ENCODE results near the gene RARG. TPM values are rescaled to one million over a fixed set of nuclear protein-coding genes. Genes with fewer than 3 reads are reported as not detected.

Gene RARG
- total and polyA plus RNA-seq, 7 donors = 3.7 to 10.8 (median 6.2) TPM

DNA sequence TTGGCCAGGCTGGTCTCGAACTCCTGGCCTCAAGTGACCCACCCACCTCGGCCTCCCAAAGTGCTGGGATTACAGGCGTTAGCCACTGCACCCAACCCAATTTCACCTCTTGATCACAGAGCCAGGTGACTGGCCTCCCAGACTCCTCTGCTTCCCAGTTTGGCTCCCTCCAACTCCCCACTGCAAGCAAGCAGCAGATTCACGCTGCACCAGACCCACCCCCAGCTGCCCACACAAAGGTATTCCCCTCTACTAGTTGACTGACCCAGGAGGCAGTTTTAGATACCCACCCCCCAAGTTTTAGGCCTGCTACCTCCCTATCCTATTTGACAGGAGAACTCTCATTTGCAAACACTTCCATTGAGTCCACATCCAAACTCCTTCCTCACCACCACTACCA is 5.2 kb downstream of the RARG start:
- intact Hi-C loops (cut with DNase I) = no loop called here
- Histone ChIP-seq H3K27me3 (ENCODE audit: insufficient read depth in 3 of 3, low read length in 2 of 3) (peaks cover 0 to 9% (median 1%) of the 10 kb centered on the region in 3 donors), H3K36me3 (ENCODE audit: insufficient read depth in 1 of 2, low read depth in 1 of 2) (no peaks in the 10 kb centered on the region), H3K27ac (no peak overlapping the region), H3K4me3 (no peak overlapping the region), H3K4me1 (peaks cover 19% of the 10 kb centered on the region), H3K9me3 (no peaks in the 10 kb centered on the region)
- ATAC-seq (no peak), DNase-seq (peak in 1 of 2 donors; percentile 14)
- TF ChIP-seq, protein P1, sequence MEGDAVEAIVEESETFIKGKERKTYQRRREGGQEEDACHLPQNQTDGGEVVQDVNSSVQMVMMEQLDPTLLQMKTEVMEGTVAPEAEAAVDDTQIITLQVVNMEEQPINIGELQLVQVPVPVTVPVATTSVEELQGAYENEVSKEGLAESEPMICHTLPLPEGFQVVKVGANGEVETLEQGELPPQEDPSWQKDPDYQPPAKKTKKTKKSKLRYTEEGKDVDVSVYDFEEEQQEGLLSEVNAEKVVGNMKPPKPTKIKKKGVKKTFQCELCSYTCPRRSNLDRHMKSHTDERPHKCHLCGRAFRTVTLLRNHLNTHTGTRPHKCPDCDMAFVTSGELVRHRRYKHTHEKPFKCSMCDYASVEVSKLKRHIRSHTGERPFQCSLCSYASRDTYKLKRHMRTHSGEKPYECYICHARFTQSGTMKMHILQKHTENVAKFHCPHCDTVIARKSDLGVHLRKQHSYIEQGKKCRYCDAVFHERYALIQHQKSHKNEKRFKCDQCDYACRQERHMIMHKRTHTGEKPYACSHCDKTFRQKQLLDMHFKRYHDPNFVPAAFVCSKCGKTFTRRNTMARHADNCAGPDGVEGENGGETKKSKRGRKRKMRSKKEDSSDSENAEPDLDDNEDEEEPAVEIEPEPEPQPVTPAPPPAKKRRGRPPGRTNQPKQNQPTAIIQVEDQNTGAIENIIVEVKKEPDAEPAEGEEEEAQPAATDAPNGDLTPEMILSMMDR (IDR thresholded peaks at IDR 0.05) = no peak
- WGBS, 3 donors = 93 to 96% (median 95%) methylated on average over 4 of the region's 4 CpGs

DNA sequence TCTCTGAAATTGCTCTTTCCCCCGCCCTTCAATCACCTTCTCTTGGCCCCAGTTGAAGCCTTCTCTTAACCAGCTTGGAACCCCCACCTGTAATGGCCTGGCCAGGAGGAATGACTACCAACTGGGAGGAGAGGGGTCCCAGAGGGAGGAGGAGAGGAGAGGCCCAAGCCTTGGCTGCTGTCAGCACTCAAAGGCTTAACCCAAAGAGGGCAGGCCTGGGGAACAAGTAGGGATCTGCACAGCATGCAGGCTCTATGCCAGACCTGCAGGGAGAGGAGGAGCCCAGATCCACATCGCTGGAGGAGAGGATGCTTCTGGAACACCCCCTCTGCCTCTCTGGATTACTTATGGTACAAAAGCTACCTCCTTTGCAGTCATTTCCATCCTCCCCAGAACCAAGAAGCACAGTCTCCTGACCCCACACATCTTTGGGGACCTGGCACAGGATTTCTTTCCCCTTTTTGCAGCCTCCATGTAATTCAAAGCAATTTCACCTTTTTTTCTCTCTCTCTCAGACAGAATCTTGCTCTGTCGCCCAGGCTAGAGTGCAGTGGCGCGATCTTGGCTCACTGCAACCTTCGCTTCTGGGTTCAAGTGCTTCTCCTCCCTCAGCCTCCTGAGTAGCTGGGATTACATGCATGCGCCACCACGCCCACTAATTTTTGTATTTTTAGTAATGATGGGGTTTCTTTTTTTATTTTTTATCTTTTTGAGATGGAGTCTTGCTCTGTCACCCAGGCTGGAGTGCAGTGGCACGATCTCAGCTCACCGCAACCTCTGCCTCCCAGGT is 6.2 kb downstream of the RARG start:
- H3K9me3 ChIP-seq = no peaks in the 10 kb centered on the region
- H3K4me1 ChIP-seq = peaks cover 19% of the 10 kb centered on the region

DNA sequence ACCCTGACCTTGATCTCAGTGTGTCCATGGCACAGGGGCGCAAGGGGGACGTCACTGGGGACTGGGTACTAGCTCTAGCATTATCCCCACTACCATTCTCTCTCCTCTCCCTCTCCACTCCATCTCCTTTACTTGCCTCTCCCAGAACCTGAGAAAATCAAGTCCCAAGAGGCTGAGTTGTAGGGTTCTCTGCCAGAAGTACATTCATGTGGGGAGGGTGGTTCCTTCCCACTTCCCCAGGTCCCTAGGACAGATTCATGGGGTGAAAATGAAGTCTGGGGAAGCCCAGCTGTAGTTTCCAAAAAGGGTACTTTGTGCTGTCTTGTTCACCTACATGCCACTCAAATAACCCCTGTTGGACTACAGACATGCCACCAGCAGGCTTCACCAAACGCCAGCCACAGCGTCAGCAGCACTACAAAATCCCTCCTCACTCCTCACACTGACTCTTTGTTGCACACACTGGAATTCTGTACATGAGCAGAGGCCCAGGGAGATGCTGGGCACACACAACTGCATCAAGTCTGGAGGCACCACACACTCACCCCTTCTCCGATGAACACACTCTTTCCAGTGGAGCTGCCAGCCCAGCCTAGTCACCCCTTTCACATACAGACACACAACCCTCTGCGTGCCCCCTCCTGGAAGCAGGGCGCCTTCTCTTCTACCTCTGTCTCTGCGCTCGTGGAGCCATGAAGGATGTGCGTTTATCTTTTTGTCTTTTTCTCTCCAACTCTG is 6.9 kb downstream of the RARG start:
- Histone ChIP-seq H3K4me1 (peaks cover 19% of the 10 kb centered on the region), H3K9me3 (no peaks in the 10 kb centered on the region), H3K27ac (no peak overlapping the region), H3K36me3 (ENCODE audit: insufficient read depth in 1 of 2, low read depth in 1 of 2) (no peaks in the 10 kb centered on the region), H3K27me3 (ENCODE audit: insufficient read depth in 3 of 3, low read length in 2 of 3) (no peaks in the 10 kb centered on the region), H3K4me3 (no peak overlapping the region)
- intact Hi-C loops (cut with DNase I) = loop anchor here in 1 of 2 donors (5.0 kb wide), 1 partner anchor 227 kb away; the partner anchor contains the start of gene PCBP2
- DNase-seq (peak in 1 of 2 donors; percentile 20), ATAC-seq (no peak)
- TF ChIP-seq, protein P1 (IDR thresholded peaks at IDR 0.05) = no peak
- whole genome bisulfite sequencing, 3 donors = 84 to 86% (median 86%) methylated on average over 10 of the region's 10 CpGs

More for the DNA sequence above, 6.2 kb downstream of the RARG start:
- WGBS, 3 donors = 87 to 91% (median 90%) methylated on average over 8 to 10 of the region's 10 CpGs
- TF ChIP-seq, protein P1 (IDR thresholded peaks at IDR 0.05) = no peak
- ATAC-seq = no peak
- intact Hi-C loops (cut with DNase I) = no loop called here
- H3K27ac ChIP-seq = no peak overlapping the region
- H3K27me3 ChIP-seq (ENCODE audit: insufficient read depth in 3 of 3, low read length in 2 of 3) = no peaks in the 10 kb centered on the region
- DNase-seq = peak in 1 of 2 donors; percentile 27
- H3K36me3 ChIP-seq (ENCODE audit: insufficient read depth in 1 of 2, low read depth in 1 of 2) = no peaks in the 10 kb centered on the region
- no peak overlapping the region for H3K4me3 ChIP-seq

DNA sequence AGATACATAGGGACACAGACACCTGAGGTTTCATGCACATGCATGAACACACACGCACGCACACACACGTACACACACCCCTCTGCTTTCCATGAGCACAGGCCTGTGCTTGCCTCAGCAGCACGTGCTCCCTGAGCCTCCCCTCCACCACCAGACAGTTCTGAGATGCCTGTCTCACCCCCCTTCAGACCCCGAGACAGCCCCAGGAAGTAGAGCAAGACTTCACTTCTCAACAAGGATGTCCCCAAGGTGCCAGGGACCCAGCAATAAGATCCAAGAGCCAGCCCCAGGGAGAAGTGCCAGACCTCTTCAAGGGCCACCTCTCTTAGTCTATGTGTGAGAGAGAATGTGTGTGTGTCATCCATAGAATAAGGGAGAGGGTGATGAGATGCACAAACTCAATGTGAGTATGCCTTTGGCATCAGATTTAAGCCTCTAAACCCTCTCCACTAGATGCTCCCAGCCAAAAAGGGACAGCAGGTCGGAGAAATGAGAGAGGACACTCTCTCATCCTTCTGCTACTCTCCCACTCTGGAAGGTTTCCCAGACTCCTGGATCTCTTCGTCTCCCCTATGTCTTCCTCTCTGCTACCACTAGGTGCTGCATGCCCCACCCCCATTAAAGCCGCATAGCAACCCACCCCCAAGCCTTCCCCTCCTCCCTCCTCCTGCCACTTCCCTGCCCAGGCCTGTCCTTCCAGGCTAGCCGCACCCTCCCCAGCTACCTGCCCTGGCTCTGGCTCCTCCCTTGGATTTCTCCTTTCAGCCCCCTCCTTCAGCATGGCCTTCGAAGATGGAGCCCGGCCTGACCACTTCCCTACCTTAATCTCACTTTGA is 7.7 kb downstream of the RARG start:
- TF ChIP-seq, protein P1 (IDR thresholded peaks at IDR 0.05) = no peak
- DNase-seq (peak in 1 of 2 donors; percentile 30), ATAC-seq (no peak)
- no peak overlapping the region for H3K27ac ChIP-seq
- H3K27me3 ChIP-seq (ENCODE audit: insufficient read depth in 3 of 3, low read length in 2 of 3) = no peaks in the 10 kb centered on the region
- no peaks in the 10 kb centered on the region for H3K9me3 ChIP-seq
- peaks cover 19% of the 10 kb centered on the region for H3K4me1 ChIP-seq
- no peaks in the 10 kb centered on the region for H3K36me3 ChIP-seq (ENCODE audit: insufficient read depth in 1 of 2, low read depth in 1 of 2)
- intact Hi-C loops (cut with DNase I) = loop anchor here in 1 of 2 donors (5.0 kb wide), 1 partner anchor 228 kb away; the partner anchor contains the start of gene PCBP2
- no peak overlapping the region for H3K4me3 ChIP-seq
- 69 to 74% (median 70%) methylated on average over 11 of the region's 11 CpGs for WGBS, 3 donors
